Uterus (tissue), 4 donors: ENCODE results near the gene CACNA1C. TPM values are rescaled to one million over a fixed set of nuclear protein-coding genes. Genes with fewer than 3 reads are reported as not detected.
A peak's percentile ranks its signal among the peaks of the same experiment; 100 is the strongest.

Experiments used
- DNase-seq, 2 donors: peaks; one replicate each; pipeline ENCODE4 v3.0.0-alpha.2; 2019 to 2020
- H3K27ac ChIP-seq, 2 donors: fragments of 200-600 bp; sonication (generic); 1 replicate in 1 of 2; 2 replicates in 1 of 2; pipeline ENCODE4 v1.5.1; 2016 to 2018
- H3K27me3 ChIP-seq, 2 donors: fragments of 200-600 bp; sonication (generic); one replicate each; pipeline ENCODE4 v1.5.1; 2018 to 2019; ENCODE audit warnings: control low read depth in 1 of 2
- H3K36me3 ChIP-seq, 2 donors: fragments of 200-600 bp; sonication (generic); one replicate each; pipeline ENCODE4 v1.5.1; 2019; ENCODE audit warnings: control low read depth in 1 of 2
- H3K4me1 ChIP-seq, 2 donors: fragments of 200-600 bp; sonication (generic); one replicate each; pipeline ENCODE4 v1.5.1; 2018 to 2019; ENCODE audit warnings: control low read depth in 1 of 2
- H3K4me3 ChIP-seq, 2 donors: fragments of 200-600 bp; sonication (generic); 1 replicate in 1 of 2; 2 replicates in 1 of 2; pipeline ENCODE4 v1.5.1; 2018 to 2019; ENCODE audit warnings: mild to moderate bottlenecking in 1 of 2
- H3K9me3 ChIP-seq, 2 donors: fragments of 200-600 bp; sonication (generic); one replicate each; pipeline ENCODE4 v1.5.1; 2019; ENCODE audit warnings: control low read depth in 1 of 2
- POLR2A ChIP-seq, 2 donors: fragments of 450-650 bp; IDR thresholded peaks; one replicate each; pipeline ENCODE4 v1.6.1; 2016; ENCODE audit warnings: antibody characterized with exemption in 2 of 2, mild to moderate bottlenecking in 1 of 2, moderate library complexity in 1 of 2
- intact Hi-C: fragments of 100-400 bp; cut with DNase I; formaldehyde crosslinking; loops from one replicate; pipeline ENCODE4 v1.15.1; 2023; ENCODE audit warnings: low total_unique reads
- total RNA-seq, 4 donors: library from RNA; depleted of rRNA in 3 of 4; stranded (reverse); fragments of >200 nt in 3 of 4; gene quantifications; one replicate each; pipeline versions ENCODE4 v1.1.0 to v1.2.4, GENCODE V29; 2014 to 2023
- TF ChIP-seq, protein P1 (sequence below), 4 experiments: fragments of 200-600 bp in 2 of 4; fragments of 450-650 bp in 2 of 4; sonication (generic) in 2 of 4; IDR thresholded peaks; one replicate each; pipeline ENCODE4 v1.5.1; 2016 to 2019; ENCODE audit warnings: antibody characterized with exemption in 4 of 4, mild to moderate bottlenecking in 2 of 4, moderate library complexity in 1 of 4
- donor health status: DM: yes; HTN: yes; CAD: no.

The CACNA1C gene
- total RNA-seq, 4 donors from 2014 or later: 15.9 to 121 (median 32.1) TPM

DNA sequence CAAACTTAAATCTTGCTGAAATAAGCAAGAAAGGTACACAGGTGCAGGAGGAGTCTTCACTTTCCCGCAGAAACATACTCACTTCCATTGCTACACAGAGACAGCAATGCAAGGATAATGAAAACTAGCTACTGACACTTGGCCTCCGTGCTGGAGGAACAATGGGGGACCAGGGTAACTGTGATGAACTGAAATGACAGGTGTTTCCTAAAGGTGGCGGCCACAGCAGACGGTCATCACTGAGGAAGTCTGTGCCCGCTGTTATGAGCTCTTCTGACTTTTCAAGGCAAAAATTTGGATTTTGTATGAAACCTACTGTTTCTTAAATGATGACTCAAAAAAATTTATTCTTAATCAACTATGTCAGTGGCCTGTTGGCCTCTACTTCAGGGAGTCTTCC is 189.4 kb downstream of the CACNA1C start:
- H3K9me3 ChIP-seq: no peaks in the 10 kb centered on the region
- no peaks in the 10 kb centered on the region for H3K27me3 ChIP-seq
- H3K27ac ChIP-seq: no peak overlapping the region
- intact Hi-C loops: no loop called here
- H3K36me3 ChIP-seq: no peaks in the 10 kb centered on the region
- TF ChIP-seq, protein P1, sequence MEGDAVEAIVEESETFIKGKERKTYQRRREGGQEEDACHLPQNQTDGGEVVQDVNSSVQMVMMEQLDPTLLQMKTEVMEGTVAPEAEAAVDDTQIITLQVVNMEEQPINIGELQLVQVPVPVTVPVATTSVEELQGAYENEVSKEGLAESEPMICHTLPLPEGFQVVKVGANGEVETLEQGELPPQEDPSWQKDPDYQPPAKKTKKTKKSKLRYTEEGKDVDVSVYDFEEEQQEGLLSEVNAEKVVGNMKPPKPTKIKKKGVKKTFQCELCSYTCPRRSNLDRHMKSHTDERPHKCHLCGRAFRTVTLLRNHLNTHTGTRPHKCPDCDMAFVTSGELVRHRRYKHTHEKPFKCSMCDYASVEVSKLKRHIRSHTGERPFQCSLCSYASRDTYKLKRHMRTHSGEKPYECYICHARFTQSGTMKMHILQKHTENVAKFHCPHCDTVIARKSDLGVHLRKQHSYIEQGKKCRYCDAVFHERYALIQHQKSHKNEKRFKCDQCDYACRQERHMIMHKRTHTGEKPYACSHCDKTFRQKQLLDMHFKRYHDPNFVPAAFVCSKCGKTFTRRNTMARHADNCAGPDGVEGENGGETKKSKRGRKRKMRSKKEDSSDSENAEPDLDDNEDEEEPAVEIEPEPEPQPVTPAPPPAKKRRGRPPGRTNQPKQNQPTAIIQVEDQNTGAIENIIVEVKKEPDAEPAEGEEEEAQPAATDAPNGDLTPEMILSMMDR (IDR thresholded peaks at IDR 0.05): no peak
- no peak for TF ChIP-seq POLR2A (IDR thresholded peaks at IDR 0.05)
- no peak for DNase-seq
- peaks cover 4 to 28% of the 10 kb centered on the region in 2 donors for H3K4me1 ChIP-seq
- no peak overlapping the region for H3K4me3 ChIP-seq

DNA sequence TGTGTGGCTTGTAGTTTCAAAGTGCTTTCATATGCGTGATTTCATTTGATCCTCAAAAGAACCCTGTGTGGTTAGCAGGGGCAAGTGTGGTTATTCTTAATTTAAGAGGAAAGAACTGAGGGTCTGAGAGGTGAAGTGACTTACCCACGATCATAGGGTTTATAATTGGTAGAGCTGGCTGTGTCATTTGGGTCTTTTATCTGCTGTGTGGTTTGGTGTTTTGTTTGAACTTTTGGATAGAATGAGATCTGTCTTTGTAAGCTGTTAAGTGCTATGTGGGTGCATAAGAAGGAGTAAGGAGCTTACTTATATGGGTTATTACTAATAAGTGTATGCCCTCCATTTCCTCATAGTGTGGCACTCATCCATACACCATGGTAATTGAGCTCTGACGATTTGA is 190.0 kb downstream of the CACNA1C start:
- no peak for DNase-seq
- H3K36me3 ChIP-seq: no peaks in the 10 kb centered on the region
- no peak for TF ChIP-seq POLR2A (IDR thresholded peaks at IDR 0.05)
- TF ChIP-seq, protein P1 (IDR thresholded peaks at IDR 0.05): no peak
- H3K4me3 ChIP-seq: no peak overlapping the region
- intact Hi-C loops: no loop called here
- peaks cover 4 to 28% of the 10 kb centered on the region in 2 donors for H3K4me1 ChIP-seq
- no peaks in the 10 kb centered on the region for H3K27me3 ChIP-seq
- H3K27ac ChIP-seq: peak overlapping the region in 1 of 2 donors; percentile 73
- H3K9me3 ChIP-seq: no peaks in the 10 kb centered on the region

DNA sequence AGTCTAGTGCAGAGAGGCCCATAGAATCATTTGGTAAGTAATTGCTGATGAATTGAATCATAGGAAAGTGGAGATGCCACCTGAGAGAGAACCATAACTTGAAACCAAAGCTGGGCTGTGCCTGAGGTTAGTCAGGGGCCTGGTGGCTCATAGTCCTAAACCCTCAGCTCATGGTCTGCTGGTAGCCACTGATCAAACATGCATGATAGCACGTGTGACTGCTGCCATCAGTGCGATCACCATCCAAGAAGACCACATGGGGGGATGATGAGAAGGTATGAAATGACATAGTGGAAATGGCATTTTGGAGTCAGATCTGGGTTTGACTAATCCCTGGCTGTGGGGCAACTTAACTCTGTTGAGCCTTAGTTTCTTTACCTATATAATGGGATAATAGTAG is 190.5 kb downstream of the CACNA1C start:
- Histone ChIP-seq H3K27ac (peak overlapping the region; percentile 73 to 77), H3K9me3 (no peaks in the 10 kb centered on the region), H3K4me3 (no peak overlapping the region), H3K4me1 (peaks cover 4 to 28% of the 10 kb centered on the region in 2 donors), H3K36me3 (no peaks in the 10 kb centered on the region), H3K27me3 (no peaks in the 10 kb centered on the region)
- DNase-seq: no peak
- TF ChIP-seq, protein P1 (IDR thresholded peaks at IDR 0.05): no peak
- no peak for TF ChIP-seq POLR2A (IDR thresholded peaks at IDR 0.05)
- intact Hi-C loops: no loop called here

DNA sequence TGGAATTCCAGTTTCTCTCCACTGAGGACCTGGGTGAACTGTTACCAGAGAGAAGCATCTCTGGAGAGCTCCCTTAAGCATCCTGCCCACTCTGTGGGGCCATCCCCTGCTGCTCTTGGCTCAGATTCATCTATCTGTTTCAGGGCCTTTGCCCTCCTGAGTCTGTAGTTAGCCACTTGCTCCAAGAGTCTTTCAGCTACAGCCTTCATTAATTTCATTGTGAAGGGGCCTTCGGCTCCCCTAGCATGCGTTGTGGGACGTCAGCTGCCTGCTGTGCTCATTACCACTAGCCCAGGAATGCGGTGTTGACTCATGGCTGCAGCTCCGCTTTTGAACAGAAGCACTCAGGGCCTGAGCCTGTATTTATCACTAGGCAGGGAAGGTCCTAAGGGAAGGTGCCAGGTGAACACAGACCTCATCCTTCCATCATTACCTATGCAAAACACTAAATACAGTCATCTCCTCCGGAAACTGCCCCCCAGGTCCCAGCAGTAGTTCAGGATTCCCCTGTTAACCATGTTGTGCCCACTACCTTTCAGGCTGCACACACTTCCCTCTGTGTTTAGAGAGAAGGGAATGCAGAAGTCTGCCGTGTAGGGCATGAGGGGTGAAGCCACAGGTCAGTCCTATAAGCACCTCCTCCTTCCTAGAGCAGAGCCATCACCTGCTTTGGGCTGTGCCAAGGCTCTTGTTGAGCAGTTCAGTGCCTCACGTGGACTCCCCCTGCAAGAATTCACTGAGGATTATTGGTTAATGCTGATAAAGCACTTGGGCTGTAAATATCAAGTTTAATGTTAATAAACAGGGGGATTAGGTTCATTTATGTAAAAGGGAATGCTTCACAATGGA is 191.4 kb downstream of the CACNA1C start:
- H3K27me3 ChIP-seq: no peaks in the 10 kb centered on the region
- H3K36me3 ChIP-seq: no peaks in the 10 kb centered on the region
- intact Hi-C loops: no loop called here
- peaks cover 4 to 19% of the 10 kb centered on the region in 2 donors for H3K4me1 ChIP-seq
- H3K27ac ChIP-seq: peak overlapping the region; percentile 73 to 77
- H3K9me3 ChIP-seq: no peaks in the 10 kb centered on the region
- no peak overlapping the region for H3K4me3 ChIP-seq
- DNase-seq: peak; percentile 61 to 74
- TF ChIP-seq POLR2A (IDR thresholded peaks at IDR 0.05): no peak
- TF ChIP-seq, protein P1 (IDR thresholded peaks at IDR 0.05): no peak

- H3K27ac ChIP-seq: no peak overlapping the region
- intact Hi-C loops: no loop called here
Observed at GRCh38 chr12:2246358-2246757, 193.6 kb downstream of the CACNA1C start.

More at GRCh38 chr12:2246358-2246757, 193.6 kb downstream of the CACNA1C start:
- TF ChIP-seq, protein P1 (IDR thresholded peaks at IDR 0.05): no peak
- no peak for TF ChIP-seq POLR2A (IDR thresholded peaks at IDR 0.05)
- Histone ChIP-seq H3K36me3 (no peaks in the 10 kb centered on the region), H3K4me1 (peaks cover 4 to 16% of the 10 kb centered on the region in 2 donors), H3K27me3 (no peaks in the 10 kb centered on the region), H3K4me3 (no peak overlapping the region), H3K9me3 (no peaks in the 10 kb centered on the region)
- no peak for DNase-seq
